22Rv1 (cell line): ENCODE data around the gene CHD8.
A peak's percentile ranks its signal among the peaks of the same experiment; 100 is the strongest.

Source experiments
- H3K27ac ChIP-seq: fragments of 450-650 bp; 2 replicates; pipeline ENCODE4 v1.5.1; 2017
- ZFX ChIP-seq: fragments of 450-650 bp; IDR thresholded peaks from 2 replicates; pipeline ENCODE4 v1.6.1; 2017; ENCODE audit warnings: antibody characterized with exemption, borderline replicate concordance
- TF ChIP-seq, protein P1 (sequence below): fragments of 450-650 bp; IDR thresholded peaks from 2 replicates; pipeline ENCODE4 v1.5.1; 2017; ENCODE audit warnings: mild to moderate bottlenecking

The CHD8 gene

GRCh38 chr14:21494902-21495762 lies 39.2 kb upstream of the CHD8 start:
- no peak overlapping the region for H3K27ac ChIP-seq
- TF ChIP-seq, protein P1, sequence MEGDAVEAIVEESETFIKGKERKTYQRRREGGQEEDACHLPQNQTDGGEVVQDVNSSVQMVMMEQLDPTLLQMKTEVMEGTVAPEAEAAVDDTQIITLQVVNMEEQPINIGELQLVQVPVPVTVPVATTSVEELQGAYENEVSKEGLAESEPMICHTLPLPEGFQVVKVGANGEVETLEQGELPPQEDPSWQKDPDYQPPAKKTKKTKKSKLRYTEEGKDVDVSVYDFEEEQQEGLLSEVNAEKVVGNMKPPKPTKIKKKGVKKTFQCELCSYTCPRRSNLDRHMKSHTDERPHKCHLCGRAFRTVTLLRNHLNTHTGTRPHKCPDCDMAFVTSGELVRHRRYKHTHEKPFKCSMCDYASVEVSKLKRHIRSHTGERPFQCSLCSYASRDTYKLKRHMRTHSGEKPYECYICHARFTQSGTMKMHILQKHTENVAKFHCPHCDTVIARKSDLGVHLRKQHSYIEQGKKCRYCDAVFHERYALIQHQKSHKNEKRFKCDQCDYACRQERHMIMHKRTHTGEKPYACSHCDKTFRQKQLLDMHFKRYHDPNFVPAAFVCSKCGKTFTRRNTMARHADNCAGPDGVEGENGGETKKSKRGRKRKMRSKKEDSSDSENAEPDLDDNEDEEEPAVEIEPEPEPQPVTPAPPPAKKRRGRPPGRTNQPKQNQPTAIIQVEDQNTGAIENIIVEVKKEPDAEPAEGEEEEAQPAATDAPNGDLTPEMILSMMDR = no peak
- no peak for TF ChIP-seq ZFX

GRCh38 chr14:21486640-21487087 lies 30.7 kb upstream of the CHD8 start:
- H3K27ac ChIP-seq = no peak overlapping the region

GRCh38 chr14:21476925-21477681 lies 21.2 kb upstream of the CHD8 start, which contains the start of the genes RAB2B and TOX4:
Gene RAB2B (minus strand): TSS chr14:21476959. CDS start chr14:21476872, 87 bp downstream.
Gene TOX4 (plus strand): TSS chr14:21477195. CDS start chr14:21477279, 84 bp downstream.
- TF ChIP-seq ZFX = no peak
- TF ChIP-seq, protein P1 = peak; percentile 99
- H3K27ac ChIP-seq = peak within 1 kb of the TSS; percentile 85

More at GRCh38 chr14:21486640-21487087, 30.7 kb upstream of the CHD8 start:
- no peak for TF ChIP-seq ZFX
- TF ChIP-seq, protein P1 = no peak

GRCh38 chr14:21476523-21476924 lies 20.6 kb upstream of the CHD8 start:
- TF ChIP-seq, protein P1 = 0 out of 2 replicates have a peak, but pooled peaks have one; percentile 17
- TF ChIP-seq ZFX = no peak
- peak overlapping the region; percentile 85 for H3K27ac ChIP-seq

DNA sequence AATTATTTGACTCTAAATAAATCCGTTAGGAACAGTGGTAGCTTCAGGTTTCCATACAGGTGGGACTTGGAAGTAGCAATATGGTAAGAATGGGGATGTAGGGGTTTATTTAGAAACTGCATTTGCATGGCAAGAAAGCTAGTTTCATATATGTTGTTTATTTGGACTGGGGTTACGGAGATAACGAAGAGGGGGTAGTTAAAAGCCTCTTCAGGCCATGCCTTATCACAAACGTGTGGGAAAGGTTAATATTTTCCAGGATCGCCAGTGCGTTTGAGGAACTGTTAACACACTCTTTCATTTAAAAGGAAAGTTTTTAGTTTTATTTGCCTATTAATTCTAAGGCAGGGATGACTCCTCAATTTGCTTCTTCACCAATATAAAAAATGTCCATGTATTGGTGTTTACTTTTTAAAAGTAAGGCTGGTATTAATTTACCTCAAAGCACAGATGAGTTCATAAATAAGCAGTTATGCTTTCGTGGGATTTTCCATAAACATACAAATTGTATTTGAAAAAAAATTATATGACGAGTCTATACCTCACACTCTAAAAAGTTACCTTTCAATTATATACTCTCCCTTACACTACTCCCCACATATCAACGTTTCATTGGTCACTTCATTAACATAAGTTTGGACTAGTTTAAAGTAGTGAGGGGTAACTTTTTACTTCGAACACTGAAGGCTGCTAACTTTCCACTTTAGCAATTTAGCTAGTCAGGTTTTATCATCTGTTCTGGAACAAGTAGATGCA lies 20.0 kb upstream of the CHD8 start:
- TF ChIP-seq, protein P1 = no peak
- TF ChIP-seq ZFX = no peak
- peak overlapping the region; percentile 85 for H3K27ac ChIP-seq

GRCh38 chr14:21467616-21468015 lies 11.7 kb upstream of the CHD8 start:
- TF ChIP-seq, protein P1 = no peak
- TF ChIP-seq ZFX = no peak

More at GRCh38 chr14:21467616-21468015, 11.7 kb upstream of the CHD8 start:
- H3K27ac ChIP-seq = no peak overlapping the region
